Astrocyte (in vitro differentiated cells and primary cell): Measurements from ENCODE around the gene SYNC. TPM values are rescaled to one million over a fixed set of nuclear protein-coding genes. Genes with fewer than 3 reads are reported as not detected.
"Not testable (repeated sequence)": the region's sequence is repeated elsewhere in the genome, so short reads cannot be mapped to it uniquely, and the experiment has no call there.

ENCODE experiments used
- DNase-seq: peaks from one replicate; pipeline ENCODE4 v3.0.0-alpha.2; 2010; ENCODE audit warnings: low read depth
- FAIRE-seq: peaks from 2 replicates; lab custom pipeline; 2011; peaks lifted over from hg19 to GRCh38; lab: Jason Lieb, UNC
- H2AFZ ChIP-seq: 2 replicates; pipeline ENCODE4 v1.6.0; 2012; ENCODE audit warnings: low read depth, low read length, inconsistent platforms
- H3K27ac ChIP-seq: 2 replicates; pipeline ENCODE4 v1.5.1; 2011; ENCODE audit warnings: low read depth, low read length, inconsistent platforms
- H3K27me3 ChIP-seq: 2 replicates; pipeline ENCODE4 v1.6.0; 2011; ENCODE audit warnings: low read length, inconsistent platforms; ENCODE audit not compliant: insufficient read depth
- H3K36me3 ChIP-seq: 2 replicates; pipeline ENCODE4 v1.5.1; 2011; ENCODE audit warnings: low read length, inconsistent platforms; ENCODE audit not compliant: insufficient read depth
- H3K4me1 ChIP-seq: 2 replicates; pipeline ENCODE4 v1.5.1; 2011; ENCODE audit warnings: low read length, inconsistent platforms; ENCODE audit not compliant: insufficient read depth
- H3K4me2 ChIP-seq: 2 replicates; pipeline ENCODE4 v1.6.0; 2012; ENCODE audit warnings: low read length, inconsistent platforms
- H3K4me3 ChIP-seq: 2 replicates; pipeline ENCODE4 v1.5.1; 2011; ENCODE audit warnings: low read depth, mild to moderate bottlenecking, low read length, inconsistent platforms; ENCODE audit not compliant: insufficient read depth
- H3K79me2 ChIP-seq: 2 replicates; pipeline ENCODE4 v1.6.0; 2012; ENCODE audit warnings: mild to moderate bottlenecking, low read length, inconsistent platforms; ENCODE audit not compliant: insufficient read depth
- H3K9ac ChIP-seq: 2 replicates; pipeline ENCODE4 v1.6.0; 2012; ENCODE audit warnings: mild to moderate bottlenecking, low read length, inconsistent platforms
- H3K9me3 ChIP-seq: 2 replicates; pipeline ENCODE4 v1.5.1; 2012; ENCODE audit warnings: low read depth, mild to moderate bottlenecking, low read length, inconsistent platforms; ENCODE audit not compliant: insufficient read depth
- H4K20me1 ChIP-seq: 2 replicates; pipeline ENCODE4 v1.6.0; 2012; ENCODE audit warnings: low read length, inconsistent platforms; ENCODE audit not compliant: insufficient read depth
- H3K27ac Mint-ChIP-seq: one replicate; pipeline ENCODE4 v1.8.0; 2021; ENCODE audit warnings: mild to moderate bottlenecking, mixed read lengths; ENCODE audit not compliant: unreplicated experiment
- H3K27me3 Mint-ChIP-seq: one replicate; pipeline ENCODE4 v1.8.0; 2021; ENCODE audit warnings: low read depth, mixed read lengths; ENCODE audit not compliant: unreplicated experiment
- H3K36me3 Mint-ChIP-seq: one replicate; pipeline ENCODE4 v1.8.0; 2021; ENCODE audit warnings: low read depth, mixed read lengths; ENCODE audit not compliant: unreplicated experiment
- H3K4me1 Mint-ChIP-seq: one replicate; pipeline ENCODE4 v1.8.0; 2021; ENCODE audit warnings: low read depth, mixed read lengths; ENCODE audit not compliant: unreplicated experiment
- H3K4me3 Mint-ChIP-seq: one replicate; pipeline ENCODE4 v1.8.0; 2021; ENCODE audit warnings: mild to moderate bottlenecking, moderate library complexity, mixed read lengths; ENCODE audit not compliant: unreplicated experiment
- H3K9me3 Mint-ChIP-seq: one replicate; pipeline ENCODE4 v1.8.0; 2021; ENCODE audit warnings: mild to moderate bottlenecking, mixed read lengths; ENCODE audit not compliant: unreplicated experiment
- EZH2 ChIP-seq: IDR thresholded peaks from 2 replicates; pipeline ENCODE4 v1.6.1; 2012; ENCODE audit warnings: mild to moderate bottlenecking, low read length, inconsistent platforms; ENCODE audit not compliant: insufficient read depth
- total RNA-seq: library from RNA; stranded (reverse); gene quantifications from 2 replicates; pipeline ENCODE4 v1.2.1, GENCODE V29; 2021
- TF ChIP-seq, protein P1 (sequence below): IDR thresholded peaks from 2 replicates; pipeline ENCODE4 v1.5.1; 2011; ENCODE audit warnings: low read depth, mild to moderate bottlenecking, inconsistent platforms, low read length, moderate library complexity; ENCODE audit not compliant: insufficient read depth

The SYNC gene
- total RNA-seq, 1 donor from 2014 or later: 20.6 TPM

DNA sequence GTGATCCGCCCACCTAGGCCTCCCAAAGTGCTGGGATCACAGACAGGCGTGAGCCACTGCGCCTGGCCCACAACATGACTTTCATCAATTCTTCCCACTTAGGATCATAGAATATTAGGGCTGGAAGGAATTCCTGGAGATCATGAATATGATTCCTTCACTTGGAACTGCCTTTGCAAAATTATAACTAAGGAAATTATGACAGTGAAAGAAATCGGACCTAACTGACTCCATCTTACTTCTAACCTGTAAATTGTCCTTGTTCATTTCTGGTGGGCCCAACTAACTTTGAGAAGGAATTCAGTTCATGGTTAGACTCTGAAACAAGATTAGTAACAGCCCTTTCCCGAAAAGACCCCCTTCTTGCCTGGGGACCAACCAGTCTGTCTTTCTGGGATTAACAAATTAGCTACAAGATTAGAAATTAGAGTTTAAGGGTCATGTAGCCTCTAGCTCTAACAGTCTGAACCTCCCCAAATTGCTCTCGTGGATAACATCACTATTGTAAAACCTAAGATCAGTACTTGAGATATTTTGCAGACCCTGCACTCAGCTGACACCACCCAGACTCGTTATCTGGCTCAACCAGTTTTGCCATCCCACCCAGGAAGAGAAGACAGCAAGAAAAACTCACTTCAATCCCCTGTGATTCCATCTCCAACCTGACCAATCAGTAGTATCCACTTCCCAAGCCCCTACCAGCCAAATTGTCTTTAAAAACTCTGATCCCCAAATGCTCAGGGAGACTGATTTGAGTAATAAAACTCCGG, 66.9 kb downstream of the SYNC start:
- Histone ChIP-seq H3K36me3 (peaks cover 6% of the 10 kb centered on the region), H3K4me2 (no peak overlapping the region), H3K4me1 (no peaks in the 10 kb centered on the region), H3K27ac (no peak overlapping the region), H3K27me3 (no peaks in the 10 kb centered on the region), H2AFZ (no peak overlapping the region), H3K4me3 (no peak overlapping the region), H3K79me2 (peaks cover 54% of the 10 kb centered on the region), H3K9ac (no peak overlapping the region), H3K9me3 (no peaks in the 10 kb centered on the region), H4K20me1 (peaks cover 15% of the 10 kb centered on the region)
- H3K4me3 Mint-ChIP-seq: no peak overlapping the region
- H3K36me3 Mint-ChIP-seq: peaks cover 7% of the 10 kb centered on the region
- H3K27ac Mint-ChIP-seq: peak overlapping the region; percentile 78
- no peaks in the 10 kb centered on the region for H3K27me3 Mint-ChIP-seq
- H3K4me1 Mint-ChIP-seq: peaks cover 10% of the 10 kb centered on the region
- H3K9me3 Mint-ChIP-seq: no peaks in the 10 kb centered on the region
- DNase-seq (no peak), FAIRE-seq (no peak)
- no peak for TF ChIP-seq EZH2
- TF ChIP-seq, protein P1, sequence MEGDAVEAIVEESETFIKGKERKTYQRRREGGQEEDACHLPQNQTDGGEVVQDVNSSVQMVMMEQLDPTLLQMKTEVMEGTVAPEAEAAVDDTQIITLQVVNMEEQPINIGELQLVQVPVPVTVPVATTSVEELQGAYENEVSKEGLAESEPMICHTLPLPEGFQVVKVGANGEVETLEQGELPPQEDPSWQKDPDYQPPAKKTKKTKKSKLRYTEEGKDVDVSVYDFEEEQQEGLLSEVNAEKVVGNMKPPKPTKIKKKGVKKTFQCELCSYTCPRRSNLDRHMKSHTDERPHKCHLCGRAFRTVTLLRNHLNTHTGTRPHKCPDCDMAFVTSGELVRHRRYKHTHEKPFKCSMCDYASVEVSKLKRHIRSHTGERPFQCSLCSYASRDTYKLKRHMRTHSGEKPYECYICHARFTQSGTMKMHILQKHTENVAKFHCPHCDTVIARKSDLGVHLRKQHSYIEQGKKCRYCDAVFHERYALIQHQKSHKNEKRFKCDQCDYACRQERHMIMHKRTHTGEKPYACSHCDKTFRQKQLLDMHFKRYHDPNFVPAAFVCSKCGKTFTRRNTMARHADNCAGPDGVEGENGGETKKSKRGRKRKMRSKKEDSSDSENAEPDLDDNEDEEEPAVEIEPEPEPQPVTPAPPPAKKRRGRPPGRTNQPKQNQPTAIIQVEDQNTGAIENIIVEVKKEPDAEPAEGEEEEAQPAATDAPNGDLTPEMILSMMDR: no peak

DNA sequence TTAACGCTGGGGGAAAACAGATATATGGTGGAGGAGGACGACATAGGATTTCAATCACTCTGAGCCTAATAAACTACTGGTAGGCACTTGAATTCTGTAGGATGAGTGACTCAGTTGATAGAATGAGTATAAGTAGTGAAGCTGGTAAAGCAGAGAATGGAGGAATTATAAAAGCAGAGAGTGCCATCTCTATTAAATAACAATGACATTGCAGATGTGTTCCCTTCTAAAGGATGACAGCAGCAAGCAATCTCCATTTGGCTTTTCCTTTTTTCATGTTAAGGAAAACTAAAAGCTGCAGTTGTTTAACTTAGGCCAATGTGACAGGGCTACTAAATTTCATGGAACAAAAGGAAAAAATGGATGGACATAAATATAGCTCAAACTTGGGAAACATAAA, 69.7 kb downstream of the SYNC start:
- Histone ChIP-seq H3K79me2 (peaks cover 32% of the 10 kb centered on the region), H3K9me3 (no peaks in the 10 kb centered on the region), H3K4me2 (no peak overlapping the region), H3K9ac (no peak overlapping the region), H3K4me3 (no peak overlapping the region), H3K27me3 (no peaks in the 10 kb centered on the region), H3K27ac (no peak overlapping the region), H3K36me3 (peaks cover 6% of the 10 kb centered on the region), H3K4me1 (no peaks in the 10 kb centered on the region), H4K20me1 (peaks cover 9% of the 10 kb centered on the region), H2AFZ (no peak overlapping the region)
- Mint-ChIP-seq H3K27me3 (no peaks in the 10 kb centered on the region), H3K4me3 (no peak overlapping the region), H3K4me1 (peaks cover 10% of the 10 kb centered on the region), H3K27ac (no peak overlapping the region), H3K36me3 (peaks cover 7% of the 10 kb centered on the region), H3K9me3 (no peaks in the 10 kb centered on the region)
- no peak for DNase-seq
- no peak for FAIRE-seq
- no peak for TF ChIP-seq EZH2
- TF ChIP-seq, protein P1: no peak

DNA sequence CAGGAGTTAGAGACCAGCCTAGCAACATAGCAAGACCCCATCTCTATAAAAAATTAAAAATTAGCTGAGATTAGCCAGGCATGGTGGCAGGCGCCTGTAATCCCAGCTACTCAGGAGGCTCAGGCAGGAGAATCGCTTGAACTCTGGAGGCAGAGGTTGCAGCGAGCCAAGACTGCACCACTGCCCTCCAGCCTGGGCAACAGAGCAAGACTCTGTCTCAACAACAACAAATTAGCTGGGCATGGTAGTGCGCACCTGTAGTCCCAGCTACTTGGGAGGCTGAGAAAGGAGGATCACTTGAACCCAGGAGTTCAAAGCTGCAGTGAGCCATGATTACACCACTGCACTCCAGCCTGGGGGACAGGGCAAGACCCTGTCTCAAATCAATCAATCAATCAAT, 72.4 kb downstream of the SYNC start:
- peaks cover 14% of the 10 kb centered on the region for H3K36me3 ChIP-seq
- not testable (repeated sequence) for H3K4me1 ChIP-seq, H3K36me3 Mint-ChIP-seq, H3K4me3 Mint-ChIP-seq, H3K79me2 ChIP-seq, H4K20me1 ChIP-seq, H3K9me3 Mint-ChIP-seq, H2AFZ ChIP-seq, H3K4me3 ChIP-seq, H3K9ac ChIP-seq, H3K27ac ChIP-seq, H3K27ac Mint-ChIP-seq, H3K27me3 Mint-ChIP-seq, DNase-seq, H3K4me2 ChIP-seq, H3K27me3 ChIP-seq, H3K4me1 Mint-ChIP-seq, FAIRE-seq, H3K9me3 ChIP-seq

Other genes starting within 250 kb of the SYNC start
- gene ZBTB8B, start 237.7 kb downstream of the SYNC start, total RNA-seq: 0.12 and 0.18 TPM in 2 replicates
- 5.2 and 5.6 TPM in 2 replicates for gene ZBTB8A, start 163.3 kb downstream of the SYNC start, total RNA-seq
- gene ZBTB8OS, start 52.2 kb downstream of the SYNC start, total RNA-seq: 60.4 and 66.1 TPM in 2 replicates
- gene RBBP4, start 51.6 kb downstream of the SYNC start, total RNA-seq: 171 and 186 TPM in 2 replicates
- 214 and 219 TPM in 2 replicates for gene YARS1, start 114.6 kb upstream of the SYNC start, total RNA-seq
- gene S100PBP, start 114.9 kb upstream of the SYNC start, total RNA-seq: 39.9 and 40.3 TPM in 2 replicates
- gene FNDC5, start 168.1 kb upstream of the SYNC start, total RNA-seq: 0.39 and 0.96 TPM in 2 replicates
- gene HPCA, start 183.7 kb upstream of the SYNC start, total RNA-seq: not detected in 2 replicates
- 8.0 and 9.3 TPM in 2 replicates for gene TMEM54, start 198.6 kb upstream of the SYNC start, total RNA-seq